H1 (cell line): ENCODE results near the gene SORCS3.

Experiments used
- CTCF ChIP-seq, 3 experiments: IDR thresholded peaks; 1 replicate in 2 of 3; 2 replicates in 1 of 3; pipeline versions ENCODE4 v1.5.1 to v1.6.1; 2011; ENCODE audit warnings: low read length in 3 of 3, mild to moderate bottlenecking in 3 of 3, inconsistent platforms in 2 of 3, low read depth in 1 of 3, moderate library complexity in 1 of 3; ENCODE audit not compliant: insufficient read depth in 1 of 3; ENCODE audit errors: control extremely low read depth in 1 of 3
- RFX5 ChIP-seq: IDR thresholded peaks from 2 replicates; pipeline ENCODE4 v1.6.1; 2011; ENCODE audit warnings: low read depth, low read length, improper control_type of control experiment, borderline replicate concordance
- SIN3A ChIP-seq, 2 experiments: IDR thresholded peaks in 1 of 2; conservative IDR thresholded peaks in 1 of 2; 2 replicates each; pipeline ENCODE4 v1.6.1; 2011 to 2012; ENCODE audit warnings: low read length in 2 of 2, improper control_type of control experiment in 1 of 2, low read depth in 1 of 2, mild to moderate bottlenecking in 1 of 2

GRCh38 chr10:104791471-104791870 lies 150.4 kb downstream of the SORCS3 start:
- TF ChIP-seq SIN3A (conservative IDR thresholded peaks at IDR 0.05 in 1 of 2, IDR thresholded peaks at IDR 0.05 in 1 of 2; ENCODE audit: low read depth in 1 of 2, low read length in 2 of 2) (no peak), RFX5 (no peak), CTCF (IDR thresholded peaks at IDR 0.05; ENCODE audit: control extremely low read depth in 1 of 3, insufficient read depth in 1 of 3, low read depth in 1 of 3, low read length in 3 of 3) (no peak)
